Keratinocyte (primary cell): ENCODE results near the gene POP4. TPM values are rescaled to one million over a fixed set of nuclear protein-coding genes. Genes with fewer than 3 reads are reported as not detected.
"Not testable (repeated sequence)": the region's sequence is repeated elsewhere in the genome, so short reads cannot be mapped to it uniquely, and the experiment has no call there.

Source experiments
- DNase-seq: peaks from one replicate; pipeline ENCODE4 v3.0.0-alpha.2; 2011; ENCODE audit warnings: low read depth, missing footprints, low spot score
- FAIRE-seq: peaks from 2 replicates; lab custom pipeline; 2011; peaks lifted over from hg19 to GRCh38; lab: Jason Lieb, UNC
- H2AFZ ChIP-seq: 2 replicates; pipeline ENCODE4 v1.6.0; 2012; ENCODE audit warnings: low read length, control low read depth, inconsistent platforms; ENCODE audit not compliant: control insufficient read depth
- H3K27ac ChIP-seq: 2 replicates; pipeline ENCODE4 v1.5.1; 2011; ENCODE audit warnings: low read length; ENCODE audit not compliant: control insufficient read depth, insufficient read depth
- H3K27me3 ChIP-seq: 3 replicates; pipeline ENCODE4 v1.6.0; 2011; ENCODE audit warnings: low read length; ENCODE audit not compliant: control insufficient read depth, insufficient read depth; ENCODE audit errors: extremely low read depth
- H3K36me3 ChIP-seq, 2 experiments: 2 replicates in 1 of 2; 3 replicates in 1 of 2; pipeline ENCODE4 v1.5.1; 2011; ENCODE audit warnings: low read length in 2 of 2, mild to moderate bottlenecking in 1 of 2; ENCODE audit not compliant: control insufficient read depth in 2 of 2, insufficient read depth in 2 of 2; ENCODE audit errors: extremely low read depth in 1 of 2
- H3K4me1 ChIP-seq: 3 replicates; pipeline ENCODE4 v1.5.1; 2011; ENCODE audit warnings: low read length; ENCODE audit not compliant: control insufficient read depth, insufficient read depth; ENCODE audit errors: extremely low read depth
- H3K4me2 ChIP-seq: 3 replicates; pipeline ENCODE4 v1.6.0; 2011; ENCODE audit warnings: low read depth, low read length; ENCODE audit not compliant: control insufficient read depth, insufficient read depth; ENCODE audit errors: extremely low read depth
- H3K4me3 ChIP-seq, 3 experiments: fragments of 200-600 bp in 1 of 3; sonication (generic) in 1 of 3; 2 replicates in 2 of 3; 3 replicates in 1 of 3; pipeline ENCODE4 v1.5.1; 2011 to 2016; ENCODE audit warnings: low read length in 3 of 3, mild to moderate bottlenecking in 3 of 3, control low read depth in 2 of 3, inconsistent platforms in 1 of 3, low read depth in 1 of 3, mixed read lengths in 1 of 3, mixed run types in 1 of 3, moderate library complexity in 1 of 3; ENCODE audit not compliant: control insufficient read depth in 2 of 3, insufficient read depth in 2 of 3; ENCODE audit errors: extremely low read depth in 1 of 3
- H3K79me2 ChIP-seq: 2 replicates; pipeline ENCODE4 v1.6.0; 2012; ENCODE audit warnings: low read length; ENCODE audit not compliant: control insufficient read depth, insufficient read depth
- H3K9ac ChIP-seq: 3 replicates; pipeline ENCODE4 v1.6.0; 2011; ENCODE audit warnings: low read length; ENCODE audit not compliant: control insufficient read depth, insufficient read depth; ENCODE audit errors: extremely low read depth
- H3K9me1 ChIP-seq: 3 replicates; pipeline ENCODE4 v1.6.0; 2011; ENCODE audit warnings: low read length; ENCODE audit not compliant: control insufficient read depth, insufficient read depth; ENCODE audit errors: extremely low read depth
- H3K9me3 ChIP-seq: 2 replicates; pipeline ENCODE4 v1.5.1; 2012; ENCODE audit warnings: low read depth, low read length; ENCODE audit not compliant: control insufficient read depth
- H4K20me1 ChIP-seq: 3 replicates; pipeline ENCODE4 v1.6.0; 2011; ENCODE audit warnings: low read length; ENCODE audit not compliant: control insufficient read depth, insufficient read depth; ENCODE audit errors: extremely low read depth
- CTCF ChIP-seq, 3 experiments: IDR thresholded peaks in 1 of 3; conservative IDR thresholded peaks in 1 of 3; optimal IDR thresholded peaks in 1 of 3; 2 replicates in 2 of 3; 3 replicates in 1 of 3; pipeline versions ENCODE3 to v1.5.1; 2011; ENCODE audit warnings: low read length in 3 of 3, mild to moderate bottlenecking in 3 of 3, moderate library complexity in 2 of 3, control low read depth in 1 of 3, inconsistent platforms in 1 of 3; ENCODE audit not compliant: insufficient read depth in 2 of 3; ENCODE audit errors: extremely low read depth in 1 of 3
- EZH2 ChIP-seq: IDR thresholded peaks from one replicate; pipeline ENCODE4 v1.6.1; 2012; ENCODE audit warnings: inconsistent platforms, mild to moderate bottlenecking, low read length, moderate library complexity
- dilution Hi-C: fragments of 300-500 bp; cut with MboI; formaldehyde crosslinking; loops from one replicate; pipeline ENCODE4 v1.7.0; 2020; ENCODE audit warnings: low sequenced_read_pairs; ENCODE audit not compliant: extremely low pct_ligation_motif_present
- polyA minus RNA-seq, 3 experiments: library from RNA; depleted of rRNA, polyadenylated mRNA; stranded (reverse); fragments of >200 nt; gene quantifications; 1 replicate in 1 of 3; 2 replicates in 1 of 3; 3 replicates in 1 of 3; pipeline ENCODE4 v1.2.3, GENCODE V29; 2011
- polyA plus RNA-seq, 5 experiments: library from polyadenylated mRNA; depleted of rRNA in 3 of 5; stranded (reverse) in 3 of 5; stranded (forward) in 1 of 5; unstranded in 1 of 5; fragments of >200 nt; gene quantifications; 1 replicate in 1 of 5; 2 replicates in 3 of 5; 3 replicates in 1 of 5; pipeline versions ENCODE4 v1.2.1 to v1.2.3, GENCODE V29; 2011 to 2012; ENCODE audit warnings: missing spikeins in 2 of 5, low read depth in 1 of 5, low replicate concordance in 1 of 5

POP4 gene
- polyA plus RNA-seq, result 93.9 to 110 TPM (median 104 TPM) in 3 replicates
- polyA plus RNA-seq (2011; ENCODE audit: low read depth), result 43.6 TPM
- 93.0 and 151 TPM in 2 replicates for polyA plus RNA-seq (2011; cell fraction: cytosol; rRNA removed)
- polyA plus RNA-seq (2011; cell fraction: nucleus; rRNA removed), result 98.5 and 104 TPM in 2 replicates
- 60.3 and 71.0 TPM in 2 replicates for polyA plus RNA-seq (2012; ENCODE audit: low replicate concordance)
- 25.0 to 59.3 TPM (median 39.3 TPM) in 3 replicates for polyA minus RNA-seq
- polyA minus RNA-seq (2011; cell fraction: cytosol; rRNA and poly(A)+ RNA removed), result 98.0 TPM
- 21.5 and 31.6 TPM in 2 replicates for polyA minus RNA-seq (2011; cell fraction: nucleus; rRNA and poly(A)+ RNA removed)

GRCh38 chr19:29605653-29606419 lies at the start of gene POP4:
Gene POP4 (plus strand): TSS chr19:29606283. CDS start chr19:29606319, 36 bp downstream.
- Histone ChIP-seq H2AFZ (peak within 1 kb of the TSS; percentile 95), H3K27me3 (no peaks in the 10 kb centered on the region), H3K79me2 (peaks cover 19% of the 10 kb centered on the region), H3K9me1 (no peaks in the 10 kb centered on the region), H4K20me1 (no peaks in the 10 kb centered on the region), H3K27ac (peak within 1 kb of the TSS; percentile 88), H3K4me3 (peak within 1 kb of the TSS; percentile 93 to 98 (median 94)), H3K9ac (peak within 1 kb of the TSS; percentile 95), H3K36me3 (peaks cover 6 to 18% of the 10 kb centered on the region in 2 experiments), H3K9me3 (no peaks in the 10 kb centered on the region), H3K4me2 (peak within 1 kb of the TSS; percentile 99), H3K4me1 (peaks cover 6% of the 10 kb centered on the region)
- dilution Hi-C loops, result loop anchor here (10.0 kb wide), 1 partner anchor 109 kb away; the partner anchor contains the start of gene C19orf12
- FAIRE-seq (no peak), DNase-seq (peak; percentile 40)
- no peak for TF ChIP-seq CTCF (optimal IDR thresholded peaks at IDR 0.05 in 1 of 3, IDR thresholded peaks at IDR 0.05 in 1 of 3, conservative IDR thresholded peaks at IDR 0.05 in 1 of 3; ENCODE audit: extremely low read depth in 1 of 3, insufficient read depth in 2 of 3, low read length in 3 of 3)
- TF ChIP-seq EZH2, result no peak

- FAIRE-seq, H3K4me1 ChIP-seq, H3K9me3 ChIP-seq, H4K20me1 ChIP-seq, dilution Hi-C loops, H3K4me2 ChIP-seq, H3K9me1 ChIP-seq, H2AFZ ChIP-seq, H3K4me3 ChIP-seq, H3K27ac ChIP-seq, H3K79me2 ChIP-seq, DNase-seq, H3K9ac ChIP-seq, H3K36me3 ChIP-seq, H3K27me3 ChIP-seq: not testable (repeated sequence)
Measured at GRCh38 chr19:29559110-29559509, 47.0 kb upstream of the POP4 start.
